SK-N-SH treated with all-trans-retinoic acid at 6 μM for 48 hours (cell line): Measurements from ENCODE around the gene SRM.

Experiments
- CSRNP3 ChIP-seq: fragments of 250-450 bp; sonication (Bioruptor Pico); IDR thresholded peaks from 2 replicates; pipeline ENCODE4 v1.5.1; 2021; ENCODE audit warnings: mild to moderate bottlenecking, moderate library complexity
- PATZ1 ChIP-seq: fragments of 250-450 bp; sonication (Bioruptor Pico); IDR thresholded peaks from 2 replicates; pipeline ENCODE4 v1.8.0; 2020; ENCODE audit warnings: mild to moderate bottlenecking, moderate library complexity, borderline replicate concordance
- POU6F1 ChIP-seq: fragments of 250-450 bp; sonication (Bioruptor Pico); IDR thresholded peaks from 2 replicates; pipeline ENCODE4 v1.8.0; 2021; ENCODE audit warnings: low read depth, mild to moderate bottlenecking, moderate library complexity, borderline replicate concordance
- TCF4 ChIP-seq: fragments of 250-450 bp; sonication (Bioruptor Pico); IDR thresholded peaks from 2 replicates; pipeline ENCODE4 v1.8.0; 2021; ENCODE audit warnings: mild to moderate bottlenecking, moderate library complexity, borderline replicate concordance
- ZNF70 ChIP-seq: fragments of 450-650 bp; formaldehyde crosslinking; IDR thresholded peaks from 2 replicates; pipeline ENCODE4 v1.5.0; 2020; ENCODE audit warnings: mild to moderate bottlenecking, moderate library complexity

GRCh38 chr1:11061652-11062365, 2.0 kb upstream of the SRM start:
- no peak for TF ChIP-seq POU6F1 (CRISPR knock-in tag)
- TF ChIP-seq ZNF70 (CRISPR knock-in tag): no peak
- no peak for TF ChIP-seq TCF4 (CRISPR knock-in tag)
- TF ChIP-seq CSRNP3 (CRISPR knock-in tag): no peak
- no peak for TF ChIP-seq PATZ1 (CRISPR knock-in tag)
